Measurements from ENCODE around the gene ANXA2. TPM values are rescaled to one million over a fixed set of nuclear protein-coding genes. Genes with fewer than 3 reads are reported as not detected.

ANXA2 gene
- total and polyA plus RNA-seq, 9 donors, result 118 to 910 (median 237) TPM

DNA sequence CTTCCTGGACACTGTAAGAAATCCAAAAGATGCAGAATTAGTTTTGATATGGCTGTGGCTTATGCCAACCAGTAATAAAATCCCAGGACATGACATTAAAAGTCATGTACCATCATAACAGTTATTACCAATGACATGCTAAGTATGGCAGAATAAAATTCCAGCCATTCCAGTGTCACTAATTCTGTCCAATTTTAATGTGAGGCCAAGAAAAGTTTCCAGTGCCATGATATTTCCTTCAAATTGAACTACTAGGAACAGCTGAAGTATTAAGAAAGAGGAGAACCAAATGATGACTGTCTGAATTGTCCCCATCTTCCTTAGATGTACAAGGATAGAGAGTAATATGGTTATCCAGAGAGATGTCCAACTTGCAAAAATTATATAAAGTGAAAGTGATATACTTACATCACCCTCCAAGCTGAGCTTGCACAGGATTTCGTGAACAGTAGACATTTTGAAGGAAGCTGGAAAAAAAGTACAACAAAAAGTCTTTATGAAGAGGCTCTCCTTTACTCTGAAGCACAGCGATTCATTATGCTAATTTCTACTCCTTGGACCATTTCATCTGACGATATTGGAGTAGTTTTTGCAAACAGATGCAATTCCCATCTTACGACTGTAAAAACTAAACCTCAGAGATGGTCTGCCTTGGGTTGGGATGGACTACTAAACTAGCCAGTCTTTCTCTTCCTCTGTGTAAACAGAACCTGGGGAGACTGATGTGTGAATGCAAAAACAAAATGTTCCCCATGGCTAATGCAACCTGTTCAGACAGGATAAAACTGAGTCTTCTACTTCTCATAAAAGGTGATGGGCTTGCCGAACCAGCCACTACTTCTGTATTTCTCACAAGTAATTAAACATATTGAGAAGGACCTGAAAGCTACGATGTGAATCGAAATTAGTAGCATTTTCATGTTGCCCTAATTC, 11.9 kb downstream of the ANXA2 start:
- Histone ChIP-seq H3K36me3 (no peaks in the 10 kb centered on the region), H3K27me3 (no peaks in the 10 kb centered on the region), H3K4me1 (ENCODE audit: insufficient read depth) (peaks cover 12% of the 10 kb centered on the region), H3K4me3 (no peak overlapping the region), H3K9me3 (no peaks in the 10 kb centered on the region), H3K27ac (no peak overlapping the region)
- WGBS, 3 donors, result 88 to 96% (median 94%) methylated on average over 7 of the region's 7 CpGs
- intact Hi-C loops (cut with DNase I), result no loop called here
- no peak for DNase-seq
- TF ChIP-seq EP300 (IDR thresholded peaks at IDR 0.05) (no peak), POLR2A (IDR thresholded peaks at IDR 0.05) (no peak)
- TF ChIP-seq, protein P1, sequence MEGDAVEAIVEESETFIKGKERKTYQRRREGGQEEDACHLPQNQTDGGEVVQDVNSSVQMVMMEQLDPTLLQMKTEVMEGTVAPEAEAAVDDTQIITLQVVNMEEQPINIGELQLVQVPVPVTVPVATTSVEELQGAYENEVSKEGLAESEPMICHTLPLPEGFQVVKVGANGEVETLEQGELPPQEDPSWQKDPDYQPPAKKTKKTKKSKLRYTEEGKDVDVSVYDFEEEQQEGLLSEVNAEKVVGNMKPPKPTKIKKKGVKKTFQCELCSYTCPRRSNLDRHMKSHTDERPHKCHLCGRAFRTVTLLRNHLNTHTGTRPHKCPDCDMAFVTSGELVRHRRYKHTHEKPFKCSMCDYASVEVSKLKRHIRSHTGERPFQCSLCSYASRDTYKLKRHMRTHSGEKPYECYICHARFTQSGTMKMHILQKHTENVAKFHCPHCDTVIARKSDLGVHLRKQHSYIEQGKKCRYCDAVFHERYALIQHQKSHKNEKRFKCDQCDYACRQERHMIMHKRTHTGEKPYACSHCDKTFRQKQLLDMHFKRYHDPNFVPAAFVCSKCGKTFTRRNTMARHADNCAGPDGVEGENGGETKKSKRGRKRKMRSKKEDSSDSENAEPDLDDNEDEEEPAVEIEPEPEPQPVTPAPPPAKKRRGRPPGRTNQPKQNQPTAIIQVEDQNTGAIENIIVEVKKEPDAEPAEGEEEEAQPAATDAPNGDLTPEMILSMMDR (IDR thresholded peaks at IDR 0.05), result no peak

- no peak overlapping the region for H3K4me3 ChIP-seq
- H3K4me1 ChIP-seq (ENCODE audit: insufficient read depth), result peaks cover 4% of the 10 kb centered on the region
- WGBS, 3 donors, result 84 to 90% (median 88%) methylated on average over 3 of the region's 3 CpGs
- no peaks in the 10 kb centered on the region for H3K9me3 ChIP-seq
- intact Hi-C loops (cut with DNase I), result no loop called here
- H3K27ac ChIP-seq, result no peak overlapping the region
- no peaks in the 10 kb centered on the region for H3K36me3 ChIP-seq
- H3K27me3 ChIP-seq, result no peaks in the 10 kb centered on the region
- no peak for TF ChIP-seq POLR2A (IDR thresholded peaks at IDR 0.05)
- TF ChIP-seq, protein P1 (IDR thresholded peaks at IDR 0.05), result no peak
- no peak for TF ChIP-seq EP300 (IDR thresholded peaks at IDR 0.05)
- DNase-seq, result no peak
Observed at GRCh38 chr15:60384526-60385126, 13.2 kb downstream of the ANXA2 start.

DNA sequence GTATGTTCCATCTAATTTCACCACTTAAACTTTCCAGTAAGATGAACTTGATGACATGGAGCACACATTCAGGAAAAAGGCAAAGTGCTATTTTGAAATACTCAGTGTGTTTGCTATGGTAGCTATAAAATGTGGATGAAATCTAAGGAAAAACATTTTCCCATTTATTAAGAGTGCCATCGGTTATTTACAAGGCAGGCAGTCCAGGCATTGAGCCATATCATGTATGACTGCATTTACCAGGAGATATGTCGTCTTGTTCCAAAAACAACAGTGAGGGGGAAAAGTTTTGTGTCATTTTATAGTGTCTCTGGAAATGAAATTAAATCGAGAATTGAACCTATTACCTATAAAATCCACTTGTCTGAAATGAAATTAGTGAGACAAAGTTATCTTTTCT, 13.7 kb downstream of the ANXA2 start:
- no peak overlapping the region for H3K4me3 ChIP-seq
- no peak overlapping the region for H3K27ac ChIP-seq
- no peaks in the 10 kb centered on the region for H3K9me3 ChIP-seq
- intact Hi-C loops (cut with DNase I), result no loop called here
- 28 to 47% (median 45%) methylated on average over 3 of the region's 3 CpGs for WGBS, 3 donors
- DNase-seq, result no peak
- no peaks in the 10 kb centered on the region for H3K27me3 ChIP-seq
- TF ChIP-seq EP300 (IDR thresholded peaks at IDR 0.05) (no peak), POLR2A (IDR thresholded peaks at IDR 0.05) (no peak)
- TF ChIP-seq, protein P1 (IDR thresholded peaks at IDR 0.05), result no peak
- peaks cover 2% of the 10 kb centered on the region for H3K4me1 ChIP-seq (ENCODE audit: insufficient read depth)
- no peaks in the 10 kb centered on the region for H3K36me3 ChIP-seq

DNA sequence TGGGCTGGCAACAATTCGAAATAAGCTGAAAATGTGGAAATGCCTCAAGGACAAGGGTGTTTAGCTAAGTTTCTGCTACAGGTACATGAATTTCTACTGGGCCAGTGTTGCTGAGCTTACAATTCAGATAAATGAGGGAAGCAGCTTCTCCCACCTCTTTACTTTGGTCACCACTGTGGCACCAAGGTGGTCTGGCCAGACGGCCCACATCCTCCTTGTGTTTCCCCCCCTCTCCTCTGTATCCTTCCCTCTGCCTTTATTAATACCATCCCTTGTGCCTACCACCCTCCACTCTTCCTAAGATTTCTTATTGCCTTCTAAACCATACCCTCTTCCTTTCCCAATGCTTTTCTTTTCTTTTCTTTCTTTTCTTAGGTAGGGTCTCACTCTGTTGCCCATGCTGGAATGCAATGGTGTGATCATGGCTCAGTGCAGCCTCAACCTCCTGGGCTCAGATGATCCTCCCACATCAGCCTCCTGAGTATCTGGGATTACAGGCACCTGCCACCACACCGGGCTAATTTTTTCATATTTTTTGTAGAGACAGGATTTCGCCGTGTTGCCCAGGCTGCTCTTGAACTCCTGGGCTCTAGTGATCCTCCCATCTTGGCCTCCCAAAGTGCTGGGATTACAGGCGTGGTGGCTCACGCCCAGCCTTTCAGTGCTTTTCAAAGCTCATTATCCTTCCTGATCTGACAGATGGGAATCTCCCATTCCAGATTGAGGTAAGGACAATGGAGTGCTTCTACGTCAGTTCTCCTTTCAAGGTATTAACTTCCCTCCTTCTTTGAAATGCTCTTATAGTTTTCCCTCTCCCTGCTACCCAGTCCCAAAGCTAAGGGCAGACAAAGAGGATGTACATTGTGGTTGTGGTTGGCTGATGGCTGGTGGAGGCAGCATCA, 14.8 kb downstream of the ANXA2 start:
- Histone ChIP-seq H3K4me1 (ENCODE audit: insufficient read depth) (no peaks in the 10 kb centered on the region), H3K27me3 (no peaks in the 10 kb centered on the region), H3K9me3 (no peaks in the 10 kb centered on the region), H3K36me3 (no peaks in the 10 kb centered on the region), H3K27ac (no peak overlapping the region), H3K4me3 (no peak overlapping the region)
- DNase-seq, result no peak
- intact Hi-C loops (cut with DNase I), result no loop called here
- 94 to 97% (median 95%) methylated on average over 8 of the region's 8 CpGs for WGBS, 3 donors
- TF ChIP-seq, protein P1 (IDR thresholded peaks at IDR 0.05), result no peak

Data from ovary (tissue), 9 donors.